Fibroblast of lung (primary cell): ENCODE data around the gene H6PD. TPM values are rescaled to one million over a fixed set of nuclear protein-coding genes. Genes with fewer than 3 reads are reported as not detected.

Source experiments
- DNase-seq, 2 donors: peaks; one replicate each; pipeline versions ENCODE4 v3.0.0 to v3.0.0-alpha.2; 2010; ENCODE audit warnings: low read depth in 2 of 2
- H2AFZ ChIP-seq: 2 replicates; pipeline ENCODE4 v1.5.1; 2012; ENCODE audit warnings: low read length, control low read depth, inconsistent platforms
- H3K27ac ChIP-seq: 2 replicates; pipeline ENCODE4 v1.5.1; 2011; ENCODE audit warnings: low read length, control low read depth; ENCODE audit not compliant: insufficient read depth
- H3K27me3 ChIP-seq: 2 replicates; pipeline ENCODE4 v1.5.1; 2011; ENCODE audit warnings: mild to moderate bottlenecking, low read length; ENCODE audit not compliant: control insufficient read depth, insufficient read depth
- H3K36me3 ChIP-seq: 2 replicates; pipeline ENCODE4 v1.5.1; 2011; ENCODE audit warnings: low read length; ENCODE audit not compliant: control insufficient read depth, insufficient read depth
- H3K4me1 ChIP-seq: 2 replicates; pipeline ENCODE4 v1.5.1; 2011; ENCODE audit warnings: low read length; ENCODE audit not compliant: control insufficient read depth, insufficient read depth; ENCODE audit errors: extremely low read depth
- H3K4me2 ChIP-seq: 2 replicates; pipeline ENCODE4 v1.5.1; 2011; ENCODE audit warnings: low read length, control low read depth; ENCODE audit not compliant: insufficient read depth; ENCODE audit errors: extremely low read depth
- H3K4me3 ChIP-seq, 4 experiments: fragments of 200-600 bp in 1 of 4; sonication (generic) in 1 of 4; replicated peaks in 1 of 4; 2 replicates each; pipeline ENCODE4 v1.5.1; 2011 to 2016; ENCODE audit warnings: low read length in 4 of 4, low read depth in 3 of 4, mild to moderate bottlenecking in 3 of 4, control low read depth in 2 of 4, inconsistent platforms in 1 of 4, mixed read lengths in 1 of 4; ENCODE audit not compliant: insufficient read depth in 1 of 4; ENCODE audit errors: control extremely low read depth in 1 of 4
- H3K79me2 ChIP-seq: 2 replicates; pipeline ENCODE4 v1.5.1; 2012; ENCODE audit warnings: mild to moderate bottlenecking, low read length, inconsistent platforms; ENCODE audit not compliant: control insufficient read depth, insufficient read depth
- H3K9ac ChIP-seq: 2 replicates; pipeline ENCODE4 v1.5.1; 2011; ENCODE audit warnings: mild to moderate bottlenecking, low read length, control low read depth; ENCODE audit not compliant: insufficient read depth
- H3K9me3 ChIP-seq: 2 replicates; pipeline ENCODE4 v1.5.1; 2012; ENCODE audit warnings: low read depth, low read length; ENCODE audit not compliant: control insufficient read depth, insufficient read depth
- H4K20me1 ChIP-seq: 2 replicates; pipeline ENCODE4 v1.5.1; 2011; ENCODE audit warnings: low read length; ENCODE audit not compliant: control insufficient read depth, insufficient read depth; ENCODE audit errors: extremely low read depth
- EZH2 ChIP-seq: IDR thresholded peaks from 2 replicates; pipeline ENCODE4 v1.5.1; 2012; ENCODE audit warnings: low read length, control low read depth, mild to moderate bottlenecking; ENCODE audit errors: missing control alignments
- polyA plus RNA-seq, 2 donors: library from polyadenylated mRNA; depleted of rRNA in 1 of 2; stranded (reverse) in 1 of 2; unstranded in 1 of 2; fragments of >200 nt; gene quantifications; 2 replicates each; pipeline ENCODE4 v1.2.1, GENCODE V29; 2011 to 2012; ENCODE audit warnings: missing spikeins in 1 of 2
- total RNA-seq: library from RNA; depleted of rRNA; stranded (reverse); fragments of >200 nt; gene quantifications from 2 replicates; pipeline ENCODE4 v1.2.1, GENCODE V29; 2014
- TF ChIP-seq, protein P1 (sequence below), 2 donors: IDR thresholded peaks in 1 of 2; conservative IDR thresholded peaks in 1 of 2; 1 replicate in 1 of 2; 2 replicates in 1 of 2; pipeline ENCODE4 v1.5.1; 2011 to 2012; ENCODE audit warnings: low read length in 2 of 2, control low read depth in 1 of 2, inconsistent platforms in 1 of 2, low read depth in 1 of 2, mild to moderate bottlenecking in 1 of 2

Gene H6PD
- total and polyA plus RNA-seq, 2 donors (not counting 1 experiment from before 2014, with no cell fraction given): 15.2 to 23.5 TPM

DNA sequence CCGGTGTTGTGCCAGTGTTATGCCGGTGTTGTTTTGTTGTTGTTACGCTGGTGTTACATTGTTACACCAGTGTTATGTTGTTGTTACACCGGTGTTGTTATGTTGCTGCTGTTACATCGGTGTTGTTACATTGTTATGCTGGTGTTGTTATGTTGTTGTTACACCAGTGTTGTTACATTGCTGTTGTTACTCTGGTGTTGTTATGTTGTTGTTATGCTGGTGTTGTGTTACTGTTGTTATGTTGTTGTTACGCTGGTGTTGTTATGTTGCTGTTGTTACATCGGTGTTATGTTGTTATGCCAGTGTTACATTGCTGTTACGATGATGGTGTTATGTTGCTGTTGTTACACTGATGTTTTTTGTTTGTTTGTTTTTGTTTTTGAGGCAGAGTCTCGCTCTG, 24.1 kb downstream of the H6PD start:
- Histone ChIP-seq H2AFZ (no peak overlapping the region), H3K27ac (no peak overlapping the region), H3K4me3 (no peak overlapping the region), H3K36me3 (no peaks in the 10 kb centered on the region), H4K20me1 (no peaks in the 10 kb centered on the region), H3K4me1 (no peaks in the 10 kb centered on the region), H3K79me2 (peaks cover 17% of the 10 kb centered on the region), H3K4me2 (no peak overlapping the region), H3K27me3 (no peaks in the 10 kb centered on the region), H3K9ac (no peak overlapping the region), H3K9me3 (peaks cover 4% of the 10 kb centered on the region)
- TF ChIP-seq, protein P1, sequence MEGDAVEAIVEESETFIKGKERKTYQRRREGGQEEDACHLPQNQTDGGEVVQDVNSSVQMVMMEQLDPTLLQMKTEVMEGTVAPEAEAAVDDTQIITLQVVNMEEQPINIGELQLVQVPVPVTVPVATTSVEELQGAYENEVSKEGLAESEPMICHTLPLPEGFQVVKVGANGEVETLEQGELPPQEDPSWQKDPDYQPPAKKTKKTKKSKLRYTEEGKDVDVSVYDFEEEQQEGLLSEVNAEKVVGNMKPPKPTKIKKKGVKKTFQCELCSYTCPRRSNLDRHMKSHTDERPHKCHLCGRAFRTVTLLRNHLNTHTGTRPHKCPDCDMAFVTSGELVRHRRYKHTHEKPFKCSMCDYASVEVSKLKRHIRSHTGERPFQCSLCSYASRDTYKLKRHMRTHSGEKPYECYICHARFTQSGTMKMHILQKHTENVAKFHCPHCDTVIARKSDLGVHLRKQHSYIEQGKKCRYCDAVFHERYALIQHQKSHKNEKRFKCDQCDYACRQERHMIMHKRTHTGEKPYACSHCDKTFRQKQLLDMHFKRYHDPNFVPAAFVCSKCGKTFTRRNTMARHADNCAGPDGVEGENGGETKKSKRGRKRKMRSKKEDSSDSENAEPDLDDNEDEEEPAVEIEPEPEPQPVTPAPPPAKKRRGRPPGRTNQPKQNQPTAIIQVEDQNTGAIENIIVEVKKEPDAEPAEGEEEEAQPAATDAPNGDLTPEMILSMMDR (conservative IDR thresholded peaks at IDR 0.05 in 1 of 2, IDR thresholded peaks at IDR 0.05 in 1 of 2; ENCODE audit: low read depth in 1 of 2, low read length in 2 of 2): no peak
- TF ChIP-seq EZH2: no peak
- no peak for DNase-seq

DNA sequence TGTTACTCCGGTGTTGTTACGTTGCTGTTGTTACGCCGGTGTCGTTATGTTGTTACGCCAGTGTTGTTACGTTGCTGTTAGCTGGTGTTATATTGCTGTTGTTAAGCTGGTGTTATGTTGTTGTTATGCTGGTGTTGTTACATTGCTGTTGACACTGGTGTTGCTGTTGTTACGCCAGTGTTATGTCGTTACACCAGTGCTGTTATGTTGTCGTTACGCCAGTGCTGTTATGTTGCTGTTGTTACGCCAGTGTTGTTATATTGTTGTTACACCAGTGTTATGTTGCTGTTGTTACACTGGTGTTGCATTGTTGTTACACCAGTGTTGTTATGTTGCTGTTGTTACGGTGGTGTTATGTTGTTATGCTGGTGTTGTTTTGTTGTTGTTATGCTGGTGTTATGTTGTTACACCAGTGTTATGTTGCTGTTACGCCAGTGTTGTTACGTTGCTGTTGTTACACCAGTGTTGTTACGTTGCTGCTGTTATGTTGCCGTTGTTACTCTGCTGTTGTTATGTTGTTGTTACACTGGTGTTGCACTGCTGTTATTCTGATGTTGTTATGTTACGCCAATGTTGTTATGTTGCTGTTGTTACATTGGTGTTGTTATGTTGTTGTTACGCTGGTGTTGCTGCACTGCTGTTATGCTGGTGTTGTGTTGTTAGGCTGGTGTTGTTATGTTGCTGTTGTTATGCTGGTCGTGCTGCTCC, 25.6 kb downstream of the H6PD start:
- Histone ChIP-seq H2AFZ (no peak overlapping the region), H3K9ac (no peak overlapping the region), H3K4me3 (no peak overlapping the region), H3K36me3 (no peaks in the 10 kb centered on the region), H3K27me3 (no peaks in the 10 kb centered on the region), H3K9me3 (peaks cover 4% of the 10 kb centered on the region), H3K79me2 (peaks cover 17% of the 10 kb centered on the region), H3K27ac (no peak overlapping the region), H4K20me1 (no peaks in the 10 kb centered on the region), H3K4me1 (no peaks in the 10 kb centered on the region), H3K4me2 (no peak overlapping the region)
- DNase-seq: no peak
- TF ChIP-seq, protein P1 (conservative IDR thresholded peaks at IDR 0.05 in 1 of 2, IDR thresholded peaks at IDR 0.05 in 1 of 2; ENCODE audit: low read depth in 1 of 2, low read length in 2 of 2): no peak
- TF ChIP-seq EZH2: no peak

DNA sequence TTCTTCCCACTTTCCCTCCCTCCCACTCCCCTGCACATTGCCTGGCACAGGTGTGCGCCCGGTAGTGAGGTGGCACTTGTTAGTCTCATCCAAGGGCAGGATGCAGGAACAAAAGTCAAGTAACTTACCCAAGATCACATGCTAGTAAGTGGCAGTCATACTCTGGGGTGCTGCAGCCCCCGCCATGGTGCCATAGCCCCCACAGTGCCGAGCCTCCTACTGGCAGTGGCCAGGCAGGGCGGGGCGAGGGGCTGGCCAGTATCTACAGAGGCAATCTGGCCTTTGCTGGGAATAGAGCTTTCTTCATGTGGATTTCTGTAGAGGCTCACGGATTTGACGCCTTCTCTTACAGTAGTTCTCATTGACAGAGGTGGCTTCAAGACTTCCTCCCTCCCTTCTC, 26.9 kb downstream of the H6PD start:
- H3K27me3 ChIP-seq: no peaks in the 10 kb centered on the region
- peaks cover 17% of the 10 kb centered on the region for H3K79me2 ChIP-seq

More for the DNA sequence above, 26.9 kb downstream of the H6PD start:
- Histone ChIP-seq H3K4me2 (no peak overlapping the region), H3K27ac (no peak overlapping the region), H3K4me3 (no peak overlapping the region), H3K9ac (no peak overlapping the region), H4K20me1 (no peaks in the 10 kb centered on the region), H3K4me1 (no peaks in the 10 kb centered on the region), H2AFZ (no peak overlapping the region), H3K9me3 (peaks cover 4% of the 10 kb centered on the region), H3K36me3 (no peaks in the 10 kb centered on the region)
- TF ChIP-seq EZH2: no peak
- TF ChIP-seq, protein P1 (conservative IDR thresholded peaks at IDR 0.05 in 1 of 2, IDR thresholded peaks at IDR 0.05 in 1 of 2; ENCODE audit: low read depth in 1 of 2, low read length in 2 of 2): no peak
- no peak for DNase-seq
